ENCODE results near the gene TYW1.
A peak's percentile ranks its signal among the peaks of the same experiment; 100 is the strongest.

The TYW1 gene

DNA sequence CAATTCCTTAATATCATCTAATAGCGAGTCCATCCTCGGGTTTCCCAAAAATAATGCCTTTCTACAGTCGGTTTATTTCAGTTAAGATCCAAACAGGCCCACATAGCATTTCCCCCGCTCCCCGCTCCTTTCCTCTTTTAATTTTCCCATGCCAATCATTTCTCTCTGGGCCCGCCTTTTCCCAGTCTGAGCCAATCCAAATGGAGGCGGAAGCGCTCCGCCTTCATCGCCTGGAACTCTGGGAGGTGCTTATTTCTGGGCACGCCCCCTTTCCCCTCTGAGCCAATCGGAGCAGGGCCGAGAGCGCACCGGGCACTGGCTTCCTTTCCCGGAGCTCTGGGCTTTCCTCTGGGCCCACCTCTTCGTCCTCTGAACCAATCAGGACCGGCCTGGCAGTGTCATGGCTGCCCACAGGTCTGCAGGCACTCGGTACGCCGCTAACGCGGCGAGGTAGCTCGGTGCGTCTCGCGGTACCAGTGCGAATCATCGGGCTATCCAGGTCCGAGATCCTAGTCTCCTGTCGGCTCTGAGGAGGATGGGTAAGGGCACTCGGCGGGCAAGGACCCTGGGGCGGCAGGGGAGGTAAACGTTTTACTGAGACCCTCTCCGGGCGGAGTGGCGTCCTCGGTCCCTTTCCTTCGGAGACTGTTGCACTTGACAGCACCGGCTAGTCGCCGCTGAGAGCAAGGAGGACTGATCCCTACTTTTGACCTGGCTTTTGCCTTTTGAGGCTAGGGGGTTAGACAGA, at the start of gene TYW1:
Gene TYW1, plus strand, starts transcription at position 390 of the 748 bp plus-strand sequence. Its CDS starts 146 bp downstream, at position 536.
- DNase-seq (ENCODE audit: extremely low spot score) = peak; percentile 73
- CTCF ChIA-PET = interaction anchor here (0.7 kb wide), 1 partner anchor 966 kb away, joined by 3 read pairs; no protein-coding TSS in a partner anchor

GRCh38 chr7:66948480-66949109, 48.0 kb upstream of the TYW1 start:
- POLR2A ChIA-PET = no interaction called here
- no peak for TF ChIP-seq FOXK2 (IDR thresholded peaks at IDR 0.05)
- TF ChIP-seq NFRKB (IDR thresholded peaks at IDR 0.05) = no peak
- no peak for TF ChIP-seq HDGF (IDR thresholded peaks at IDR 0.05; ENCODE audit: borderline replicate concordance)
- no peak for TF ChIP-seq PKNOX1 (IDR thresholded peaks at IDR 0.05)
- TF ChIP-seq ELF4 (IDR thresholded peaks at IDR 0.05) = no peak
- TF ChIP-seq FOXM1 (IDR thresholded peaks at IDR 0.05; ENCODE audit: borderline replicate concordance) = no peak
- no peak for TF ChIP-seq TARDBP (IDR thresholded peaks at IDR 0.05)
- TF ChIP-seq SUZ12 (IDR thresholded peaks at IDR 0.05) = no peak
- TF ChIP-seq ZNF384 (IDR thresholded peaks at IDR 0.05) = no peak
- CTCF ChIA-PET = no interaction called here
- DNase-seq (ENCODE audit: extremely low spot score) = no peak

More for the DNA sequence above, at the start of gene TYW1:
- peak; percentile 98 for TF ChIP-seq PKNOX1 (IDR thresholded peaks at IDR 0.05)
- POLR2A ChIA-PET = interaction anchor here (0.7 to 0.8 kb wide), 2 partner anchors 152 to 257 kb away, joined by 3 read pairs; partner anchors contain the start of gene RABGEF1

DNA sequence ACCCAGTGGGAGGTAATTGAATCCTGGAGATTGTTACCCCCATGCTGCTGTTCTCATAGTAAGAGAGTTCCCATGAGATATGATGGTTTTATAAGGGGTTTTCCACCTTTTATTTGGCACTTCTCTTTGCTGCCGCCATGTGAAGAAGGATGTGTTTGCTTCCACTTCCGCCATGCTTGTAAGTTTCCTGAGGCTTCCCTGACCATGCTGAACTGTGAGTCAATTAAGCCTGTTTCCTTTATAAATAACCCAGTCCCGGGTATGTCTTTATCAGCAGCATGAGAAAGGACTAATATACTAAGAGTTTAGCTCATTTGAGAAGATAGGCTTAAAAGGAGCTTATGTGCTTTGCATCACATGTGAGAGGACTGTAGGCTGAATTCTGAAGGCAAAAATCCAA, 46.3 kb upstream of the TYW1 start:
- no peak for DNase-seq (ENCODE audit: extremely low spot score)
- POLR2A ChIA-PET = no interaction called here
- no peak for TF ChIP-seq FOXM1 (IDR thresholded peaks at IDR 0.05; ENCODE audit: borderline replicate concordance)
- no peak for TF ChIP-seq ZNF384 (IDR thresholded peaks at IDR 0.05)
- TF ChIP-seq FOXK2 (IDR thresholded peaks at IDR 0.05) = no peak
- CTCF ChIA-PET = no interaction called here

DNA sequence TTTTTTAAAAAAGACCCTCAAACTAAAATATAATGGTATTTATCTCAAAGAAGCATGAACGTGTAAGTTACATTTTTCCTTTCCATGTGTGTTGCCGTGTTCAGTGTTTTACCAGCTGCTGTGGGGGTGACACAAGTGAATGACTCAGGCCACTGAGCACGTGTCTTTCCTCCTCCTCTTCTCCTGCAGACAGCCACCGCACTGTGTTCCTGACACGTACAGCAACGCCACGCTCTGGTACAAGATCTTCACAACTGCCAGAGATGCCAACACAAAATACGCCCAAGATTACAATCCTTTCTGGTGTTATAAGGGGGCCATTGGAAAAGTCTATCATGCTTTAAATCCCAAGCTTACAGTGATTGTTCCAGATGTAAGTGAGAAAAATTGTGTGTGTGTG, 45.9 kb upstream of the TYW1 start:
- CTCF ChIA-PET = no interaction called here
- POLR2A ChIA-PET = no interaction called here
- TF ChIP-seq SUZ12 (IDR thresholded peaks at IDR 0.05) (no peak), ZNF384 (IDR thresholded peaks at IDR 0.05) (no peak), FOXK2 (IDR thresholded peaks at IDR 0.05) (no peak)
- DNase-seq (ENCODE audit: extremely low spot score) = no peak

DNA sequence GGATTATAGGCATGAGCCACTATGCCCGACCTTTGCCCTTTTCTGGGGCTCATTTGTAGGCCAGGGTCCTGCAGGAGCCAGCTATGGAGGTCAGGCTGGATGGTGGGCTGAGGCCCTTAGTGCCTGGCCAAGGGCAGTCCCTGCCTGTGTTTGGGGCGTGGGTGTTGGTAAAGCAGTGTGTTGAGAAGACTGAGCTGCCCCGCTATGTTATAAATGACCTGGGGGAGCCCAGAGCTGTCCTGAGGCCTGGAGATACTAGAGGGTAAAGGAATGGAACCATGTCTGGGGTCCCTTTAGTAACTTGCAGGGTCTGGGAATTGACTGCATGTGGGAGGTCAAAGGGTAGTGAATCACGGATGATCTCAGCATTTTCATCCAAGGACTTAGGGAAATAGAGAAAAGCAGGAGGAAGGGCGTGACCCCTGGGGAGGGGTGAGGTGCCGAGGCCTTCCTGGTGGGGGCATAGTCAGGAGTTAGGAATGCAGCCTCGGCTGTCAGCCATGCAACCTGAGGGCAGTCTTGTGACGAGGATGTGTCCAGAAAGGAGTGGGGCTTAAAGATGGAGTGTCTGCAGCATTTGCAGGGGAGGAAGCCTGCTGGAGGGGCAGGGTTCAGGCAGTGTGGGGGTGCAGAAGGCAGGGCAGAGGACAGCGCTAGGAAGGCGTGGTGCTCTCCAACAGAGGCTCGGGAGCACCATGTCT, 44.1 kb upstream of the TYW1 start:
- TF ChIP-seq CTBP1 (IDR thresholded peaks at IDR 0.05; ENCODE audit: borderline replicate concordance) = no peak
- TF ChIP-seq LEF1 (IDR thresholded peaks at IDR 0.05; ENCODE audit: borderline replicate concordance) = no peak
- TF ChIP-seq FOXA1 (IDR thresholded peaks at IDR 0.05) = no peak
- no peak for TF ChIP-seq BHLHE40 (IDR thresholded peaks at IDR 0.05; ENCODE audit: borderline replicate concordance)
- TF ChIP-seq TARDBP (IDR thresholded peaks at IDR 0.05) = no peak
- no peak for TF ChIP-seq HDGF (IDR thresholded peaks at IDR 0.05; ENCODE audit: borderline replicate concordance)
- TF ChIP-seq SP1 (IDR thresholded peaks at IDR 0.05) = no peak
- TF ChIP-seq ARNT (IDR thresholded peaks at IDR 0.05) = no peak
- TF ChIP-seq NFRKB (IDR thresholded peaks at IDR 0.05) = no peak
- TF ChIP-seq ZNF384 (IDR thresholded peaks at IDR 0.05) = no peak
- no peak for TF ChIP-seq SUZ12 (IDR thresholded peaks at IDR 0.05)
- TF ChIP-seq L3MBTL2 (conservative IDR thresholded peaks at IDR 0.05) = no peak
- no peak for TF ChIP-seq PKNOX1 (IDR thresholded peaks at IDR 0.05)
- no peak for TF ChIP-seq FOXK2 (IDR thresholded peaks at IDR 0.05)
- ChIA-PET CTCF (no interaction called here), POLR2A (no interaction called here)
- no peak for DNase-seq (ENCODE audit: extremely low spot score)

DNA sequence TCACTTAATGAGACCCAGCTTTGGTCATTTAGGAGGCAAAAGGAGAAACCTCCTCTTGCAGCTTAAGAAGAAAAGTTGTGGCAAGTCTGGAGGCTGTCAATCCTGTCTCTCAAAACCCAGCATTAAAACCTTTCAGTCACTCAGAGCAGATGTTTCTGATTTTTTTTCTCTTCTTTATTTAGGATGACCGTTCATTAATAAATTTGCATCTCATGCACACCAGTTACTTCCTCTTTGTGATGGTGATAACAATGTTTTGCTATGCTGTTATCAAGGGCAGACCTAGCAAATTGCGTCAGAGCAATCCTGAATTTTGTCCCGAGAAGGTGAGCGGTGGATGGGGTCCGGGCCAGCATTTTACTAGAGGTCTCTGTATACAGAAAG, 43.6 kb upstream of the TYW1 start:
- CTCF ChIA-PET = no interaction called here
- DNase-seq (ENCODE audit: extremely low spot score) = no peak
- no peak for TF ChIP-seq L3MBTL2 (conservative IDR thresholded peaks at IDR 0.05)
- no peak for TF ChIP-seq NFRKB (IDR thresholded peaks at IDR 0.05)
- TF ChIP-seq BHLHE40 (IDR thresholded peaks at IDR 0.05; ENCODE audit: borderline replicate concordance) = no peak
- no peak for TF ChIP-seq FOXA1 (IDR thresholded peaks at IDR 0.05)
- TF ChIP-seq TARDBP (IDR thresholded peaks at IDR 0.05) = no peak
- no peak for TF ChIP-seq SUZ12 (IDR thresholded peaks at IDR 0.05)
- TF ChIP-seq ARNT (IDR thresholded peaks at IDR 0.05) = no peak
- TF ChIP-seq ZNF384 (IDR thresholded peaks at IDR 0.05) = no peak
- TF ChIP-seq PKNOX1 (IDR thresholded peaks at IDR 0.05) = no peak
- no peak for TF ChIP-seq FOXK2 (IDR thresholded peaks at IDR 0.05)
- TF ChIP-seq HDGF (IDR thresholded peaks at IDR 0.05; ENCODE audit: borderline replicate concordance) = no peak
- TF ChIP-seq FOXM1 (IDR thresholded peaks at IDR 0.05; ENCODE audit: borderline replicate concordance) = no peak
- TF ChIP-seq ELF4 (IDR thresholded peaks at IDR 0.05) = no peak
- no peak for TF ChIP-seq CTBP1 (IDR thresholded peaks at IDR 0.05; ENCODE audit: borderline replicate concordance)
- no peak for TF ChIP-seq SP1 (IDR thresholded peaks at IDR 0.05)
- TF ChIP-seq LEF1 (IDR thresholded peaks at IDR 0.05; ENCODE audit: borderline replicate concordance) = no peak
- POLR2A ChIA-PET = no interaction called here
